WTC11 (cell line): ENCODE data around the gene ECE1.
"Not testable (repeated sequence)": the region's sequence is repeated elsewhere in the genome, so short reads cannot be mapped to it uniquely, and the experiment has no call there.

Source experiments
- CTCF ChIP-seq: fragments of 200-600 bp; IDR thresholded peaks from 2 replicates; pipeline ENCODE4 v1.8.0; 2022; ENCODE audit warnings: antibody characterized with exemption
- ZNF232 ChIP-seq: sonication (generic); formaldehyde crosslinking; IDR thresholded peaks from 2 replicates; pipeline ENCODE4 v1.8.0; 2022; ENCODE audit warnings: mild to moderate bottlenecking, missing genetic modification reagents

GRCh38 chr1:21228224-21228623, 62.0 kb downstream of the ECE1 start:
- not testable (repeated sequence) for TF ChIP-seq CTCF, ZNF232
